Keratinocyte (primary cell): ENCODE data around the gene NLRX1. TPM values are rescaled to one million over a fixed set of nuclear protein-coding genes. Genes with fewer than 3 reads are reported as not detected.

Source experiments
- DNase-seq: peaks from one replicate; pipeline ENCODE4 v3.0.0-alpha.2; 2011; ENCODE audit warnings: low read depth, missing footprints, low spot score
- FAIRE-seq: peaks from 2 replicates; lab custom pipeline; 2011; peaks lifted over from hg19 to GRCh38; lab: Jason Lieb, UNC
- H2AFZ ChIP-seq: 2 replicates; pipeline ENCODE4 v1.6.0; 2012; ENCODE audit warnings: low read length, control low read depth, inconsistent platforms; ENCODE audit not compliant: control insufficient read depth
- H3K27ac ChIP-seq: 2 replicates; pipeline ENCODE4 v1.5.1; 2011; ENCODE audit warnings: low read length; ENCODE audit not compliant: control insufficient read depth, insufficient read depth
- H3K27me3 ChIP-seq: 3 replicates; pipeline ENCODE4 v1.6.0; 2011; ENCODE audit warnings: low read length; ENCODE audit not compliant: control insufficient read depth, insufficient read depth; ENCODE audit errors: extremely low read depth
- H3K36me3 ChIP-seq, 2 experiments: 2 replicates in 1 of 2; 3 replicates in 1 of 2; pipeline ENCODE4 v1.5.1; 2011; ENCODE audit warnings: low read length in 2 of 2, mild to moderate bottlenecking in 1 of 2; ENCODE audit not compliant: control insufficient read depth in 2 of 2, insufficient read depth in 2 of 2; ENCODE audit errors: extremely low read depth in 1 of 2
- H3K4me1 ChIP-seq: 3 replicates; pipeline ENCODE4 v1.5.1; 2011; ENCODE audit warnings: low read length; ENCODE audit not compliant: control insufficient read depth, insufficient read depth; ENCODE audit errors: extremely low read depth
- H3K4me2 ChIP-seq: 3 replicates; pipeline ENCODE4 v1.6.0; 2011; ENCODE audit warnings: low read depth, low read length; ENCODE audit not compliant: control insufficient read depth, insufficient read depth; ENCODE audit errors: extremely low read depth
- H3K4me3 ChIP-seq, 3 experiments: fragments of 200-600 bp in 1 of 3; sonication (generic) in 1 of 3; 2 replicates in 2 of 3; 3 replicates in 1 of 3; pipeline ENCODE4 v1.5.1; 2011 to 2016; ENCODE audit warnings: low read length in 3 of 3, mild to moderate bottlenecking in 3 of 3, control low read depth in 2 of 3, inconsistent platforms in 1 of 3, low read depth in 1 of 3, mixed read lengths in 1 of 3, mixed run types in 1 of 3, moderate library complexity in 1 of 3; ENCODE audit not compliant: control insufficient read depth in 2 of 3, insufficient read depth in 2 of 3; ENCODE audit errors: extremely low read depth in 1 of 3
- H3K79me2 ChIP-seq: 2 replicates; pipeline ENCODE4 v1.6.0; 2012; ENCODE audit warnings: low read length; ENCODE audit not compliant: control insufficient read depth, insufficient read depth
- H3K9ac ChIP-seq: 3 replicates; pipeline ENCODE4 v1.6.0; 2011; ENCODE audit warnings: low read length; ENCODE audit not compliant: control insufficient read depth, insufficient read depth; ENCODE audit errors: extremely low read depth
- H3K9me1 ChIP-seq: 3 replicates; pipeline ENCODE4 v1.6.0; 2011; ENCODE audit warnings: low read length; ENCODE audit not compliant: control insufficient read depth, insufficient read depth; ENCODE audit errors: extremely low read depth
- H3K9me3 ChIP-seq: 2 replicates; pipeline ENCODE4 v1.5.1; 2012; ENCODE audit warnings: low read depth, low read length; ENCODE audit not compliant: control insufficient read depth
- H4K20me1 ChIP-seq: 3 replicates; pipeline ENCODE4 v1.6.0; 2011; ENCODE audit warnings: low read length; ENCODE audit not compliant: control insufficient read depth, insufficient read depth; ENCODE audit errors: extremely low read depth
- CTCF ChIP-seq, 3 experiments: IDR thresholded peaks in 1 of 3; conservative IDR thresholded peaks in 1 of 3; optimal IDR thresholded peaks in 1 of 3; 2 replicates in 2 of 3; 3 replicates in 1 of 3; pipeline versions ENCODE3 to v1.5.1; 2011; ENCODE audit warnings: low read length in 3 of 3, mild to moderate bottlenecking in 3 of 3, moderate library complexity in 2 of 3, control low read depth in 1 of 3, inconsistent platforms in 1 of 3; ENCODE audit not compliant: insufficient read depth in 2 of 3; ENCODE audit errors: extremely low read depth in 1 of 3
- EZH2 ChIP-seq: IDR thresholded peaks from one replicate; pipeline ENCODE4 v1.6.1; 2012; ENCODE audit warnings: inconsistent platforms, mild to moderate bottlenecking, low read length, moderate library complexity
- dilution Hi-C: fragments of 300-500 bp; cut with MboI; formaldehyde crosslinking; loops from one replicate; pipeline ENCODE4 v1.7.0; 2020; ENCODE audit warnings: low sequenced_read_pairs; ENCODE audit not compliant: extremely low pct_ligation_motif_present
- polyA plus RNA-seq, 5 experiments: library from polyadenylated mRNA; depleted of rRNA in 3 of 5; stranded (reverse) in 3 of 5; stranded (forward) in 1 of 5; unstranded in 1 of 5; fragments of >200 nt; gene quantifications; 1 replicate in 1 of 5; 2 replicates in 3 of 5; 3 replicates in 1 of 5; pipeline versions ENCODE4 v1.2.1 to v1.2.3, GENCODE V29; 2011 to 2012; ENCODE audit warnings: missing spikeins in 2 of 5, low read depth in 1 of 5, low replicate concordance in 1 of 5

Gene NLRX1
- polyA plus RNA-seq, 1 donor (not counting 4 experiments of a cell fraction or from before 2014, with no cell fraction given) = 8.1 TPM

- FAIRE-seq = peak; percentile 69
- no peaks in the 10 kb centered on the region for H3K79me2 ChIP-seq
- H3K4me2 ChIP-seq = peak overlapping the region; percentile 94
- H3K9me3 ChIP-seq = no peaks in the 10 kb centered on the region
- no peaks in the 10 kb centered on the region for H3K27me3 ChIP-seq
- peaks cover 36% of the 10 kb centered on the region for H3K4me1 ChIP-seq
- H3K9ac ChIP-seq = peak overlapping the region; percentile 91
- H3K4me3 ChIP-seq = peak overlapping the region in 2 of 3 experiments; percentile 59 to 88
- H3K27ac ChIP-seq = peak overlapping the region; percentile 85
- peak overlapping the region; percentile 80 for H2AFZ ChIP-seq
- TF ChIP-seq CTCF (optimal IDR thresholded peaks at IDR 0.05 in 1 of 3, IDR thresholded peaks at IDR 0.05 in 1 of 3, conservative IDR thresholded peaks at IDR 0.05 in 1 of 3; ENCODE audit: extremely low read depth in 1 of 3, insufficient read depth in 2 of 3, low read length in 3 of 3) (peak in 1 of 3 experiments; percentile 31), EZH2 (no peak)
- dilution Hi-C loops = no loop called here
- no peaks in the 10 kb centered on the region for H3K36me3 ChIP-seq
- peak; percentile 86 for DNase-seq
- H3K9me1 ChIP-seq = no peaks in the 10 kb centered on the region
- no peaks in the 10 kb centered on the region for H4K20me1 ChIP-seq
These were observed 592 bp upstream of the NLRX1 start for GRCh38 chr11:119167933-119168332.

GRCh38 chr11:119169282-119169719 is 776 bp downstream of the NLRX1 start:
- Histone ChIP-seq H3K27me3 (no peaks in the 10 kb centered on the region), H3K9me3 (no peaks in the 10 kb centered on the region), H3K9ac (peak overlapping the region; percentile 91), H3K4me2 (peak overlapping the region; percentile 94), H3K9me1 (no peaks in the 10 kb centered on the region), H3K4me1 (peaks cover 36% of the 10 kb centered on the region), H3K36me3 (no peaks in the 10 kb centered on the region), H4K20me1 (no peaks in the 10 kb centered on the region), H3K27ac (peak overlapping the region; percentile 85), H3K4me3 (peak overlapping the region; percentile 59 to 88 (median 81)), H2AFZ (peak overlapping the region; percentile 93), H3K79me2 (no peaks in the 10 kb centered on the region)
- DNase-seq = no peak
- TF ChIP-seq EZH2 = no peak
- TF ChIP-seq CTCF (optimal IDR thresholded peaks at IDR 0.05 in 1 of 3, IDR thresholded peaks at IDR 0.05 in 1 of 3, conservative IDR thresholded peaks at IDR 0.05 in 1 of 3; ENCODE audit: extremely low read depth in 1 of 3, insufficient read depth in 2 of 3, low read length in 3 of 3) = no peak
- dilution Hi-C loops = no loop called here
- FAIRE-seq = no peak
